Kidney epithelial cell (primary cell): Measurements from ENCODE around the gene HS6ST1. TPM values are rescaled to one million over a fixed set of nuclear protein-coding genes. Genes with fewer than 3 reads are reported as not detected.

Experiments used
- DNase-seq: peaks from one replicate; pipeline ENCODE4 v3.0.0-alpha.2; 2010; ENCODE audit warnings: low read depth
- H3K27me3 ChIP-seq: 2 replicates; pipeline ENCODE4 v1.6.0; 2011; ENCODE audit warnings: low read length; ENCODE audit not compliant: control insufficient read depth, insufficient read depth
- H3K36me3 ChIP-seq: 2 replicates; pipeline ENCODE4 v1.5.1; 2011; ENCODE audit warnings: low read length; ENCODE audit not compliant: control insufficient read depth, insufficient read depth
- H3K4me3 ChIP-seq: 2 replicates; pipeline ENCODE4 v1.5.1; 2011; ENCODE audit warnings: low read depth, mild to moderate bottlenecking, control low read depth, low read length
- CTCF ChIP-seq: IDR thresholded peaks from 2 replicates; pipeline ENCODE4 v1.5.1; 2011; ENCODE audit warnings: mild to moderate bottlenecking, moderate library complexity, low read length, control low read depth, inconsistent platforms; ENCODE audit not compliant: insufficient read depth, poor library complexity, severe bottlenecking
- total RNA-seq: library from RNA; depleted of rRNA; stranded (reverse); fragments of >200 nt; gene quantifications from 2 replicates; pipeline ENCODE4 v1.2.3, GENCODE V29; 2015

Gene HS6ST1
- total RNA-seq, 1 donor from 2014 or later = 34.4 TPM

DNA sequence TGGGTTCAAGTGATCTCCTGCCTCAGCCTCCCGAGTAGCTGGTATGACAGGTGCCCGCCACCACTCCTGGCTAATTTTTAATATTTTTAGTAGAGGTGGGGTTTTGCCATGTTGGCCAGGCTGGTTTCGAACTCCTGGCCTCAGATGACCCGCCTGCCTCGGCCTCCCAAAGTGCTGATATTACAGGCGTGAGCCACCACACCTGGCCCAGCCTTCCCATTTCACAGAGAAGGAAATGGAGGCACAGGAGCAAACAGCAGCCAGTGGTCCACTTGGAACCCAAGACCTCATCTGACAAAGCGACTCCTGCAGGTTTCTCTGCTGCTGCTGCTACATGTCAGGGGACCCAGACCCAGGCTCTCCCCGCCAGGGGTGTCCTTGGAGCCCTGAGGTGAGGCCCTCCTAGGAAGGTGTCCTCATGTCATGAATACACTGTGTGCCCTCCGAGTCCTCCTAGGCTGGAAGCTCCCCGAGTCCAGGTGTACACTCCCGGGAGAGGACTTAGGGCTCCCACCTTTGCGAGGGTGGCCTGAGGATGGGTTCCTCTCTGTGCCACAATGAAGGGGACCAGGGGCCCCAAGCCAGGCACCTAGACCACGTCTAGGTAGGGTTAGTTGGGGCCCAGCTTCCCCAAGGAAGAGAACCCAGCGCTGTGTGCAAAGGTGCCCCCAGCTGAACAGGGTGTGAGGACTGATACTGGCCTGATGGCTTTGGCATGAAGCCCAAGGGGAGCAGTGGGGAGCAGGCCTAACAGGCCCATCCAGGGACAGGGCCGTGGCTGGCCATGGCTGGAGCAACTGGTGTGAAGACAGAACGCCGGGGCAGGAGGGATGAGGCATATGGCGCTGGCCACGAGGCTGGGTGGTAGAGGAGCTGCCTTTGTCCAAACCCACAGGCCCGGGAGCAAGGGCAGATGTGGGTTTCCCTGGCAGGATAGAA is 56.1 kb downstream of the HS6ST1 start:
- no peak overlapping the region for H3K4me3 ChIP-seq
- DNase-seq = no peak
- no peaks in the 10 kb centered on the region for H3K27me3 ChIP-seq
- no peaks in the 10 kb centered on the region for H3K36me3 ChIP-seq
- no peak for TF ChIP-seq CTCF

GRCh38 chr2:128261245-128262128 is 57.2 kb downstream of the HS6ST1 start:
- no peak for TF ChIP-seq CTCF
- Histone ChIP-seq H3K27me3 (no peaks in the 10 kb centered on the region), H3K36me3 (no peaks in the 10 kb centered on the region), H3K4me3 (no peak overlapping the region)
- no peak for DNase-seq

DNA sequence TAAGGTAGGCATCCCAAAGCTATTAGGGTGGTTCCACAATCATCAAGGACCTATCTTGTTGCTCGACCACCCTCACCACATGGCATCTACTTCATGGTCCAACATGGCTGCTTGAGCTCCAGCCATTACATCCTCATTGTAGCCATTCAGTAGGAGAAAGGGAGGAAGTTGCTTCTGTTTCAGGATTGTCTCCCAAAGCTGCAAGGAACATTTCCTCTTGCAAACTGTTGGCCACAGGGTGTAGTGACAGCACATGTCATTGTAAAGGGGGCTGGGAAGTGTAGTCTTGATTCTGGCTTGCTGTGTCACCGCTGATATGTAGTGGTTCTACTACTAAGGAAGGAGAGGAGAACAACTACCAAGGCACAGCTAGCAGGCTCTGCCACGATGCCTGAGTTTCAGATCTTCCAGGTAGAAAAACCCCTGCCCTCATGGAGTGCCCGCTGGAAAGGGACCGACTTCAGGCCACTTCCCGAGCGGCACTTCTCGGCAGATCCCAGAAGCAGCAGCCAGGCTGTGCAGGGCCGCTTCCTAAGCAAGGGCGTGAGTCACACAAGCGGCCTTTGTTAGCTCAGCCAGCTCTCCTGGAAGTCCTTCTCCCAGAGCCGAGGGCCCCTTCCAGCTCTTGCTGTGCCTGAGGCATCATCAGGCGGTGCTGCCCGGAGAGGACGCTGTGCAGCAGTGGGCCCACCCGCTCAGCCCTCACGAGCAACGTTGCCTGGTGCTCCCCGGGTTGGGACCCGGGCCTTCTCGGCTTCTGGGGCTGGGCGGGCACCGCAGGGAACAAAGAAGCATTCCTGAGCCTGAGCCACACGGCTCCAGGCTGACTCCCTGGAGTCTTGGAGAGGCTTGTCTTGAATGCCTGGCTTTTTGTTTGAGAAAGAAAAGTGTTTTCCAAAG is 58.2 kb downstream of the HS6ST1 start:
- Histone ChIP-seq H3K27me3 (no peaks in the 10 kb centered on the region), H3K4me3 (no peak overlapping the region), H3K36me3 (no peaks in the 10 kb centered on the region)
- peak; percentile 31 for DNase-seq
- TF ChIP-seq CTCF = peak; percentile 18

GRCh38 chr2:128259585-128259984 is 59.1 kb downstream of the HS6ST1 start:
- no peak for DNase-seq
- no peaks in the 10 kb centered on the region for H3K36me3 ChIP-seq
- no peak overlapping the region for H3K4me3 ChIP-seq
- no peak for TF ChIP-seq CTCF
- no peaks in the 10 kb centered on the region for H3K27me3 ChIP-seq

DNA sequence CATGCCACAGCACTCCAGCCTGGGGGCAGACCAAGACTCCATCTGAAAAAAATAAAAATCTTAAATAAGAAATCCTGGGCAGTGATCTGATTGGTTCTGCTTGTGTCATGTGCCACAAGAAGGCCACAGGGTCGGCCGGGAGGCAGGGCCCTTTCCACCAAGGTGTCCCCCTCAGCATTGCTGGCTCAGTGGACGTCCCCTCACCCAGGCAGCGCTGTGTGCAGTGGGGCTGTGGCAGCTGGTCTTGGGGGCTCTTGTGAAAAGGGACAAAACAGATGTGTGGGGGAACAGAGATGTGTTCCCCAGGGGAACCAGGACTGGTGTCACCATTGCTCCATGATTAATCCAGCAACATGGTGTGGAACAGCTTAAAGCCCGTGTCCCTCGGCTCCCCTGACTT is 60.5 kb downstream of the HS6ST1 start:
- no peak for TF ChIP-seq CTCF
- no peak overlapping the region for H3K4me3 ChIP-seq
- no peaks in the 10 kb centered on the region for H3K27me3 ChIP-seq
- DNase-seq = no peak
- no peaks in the 10 kb centered on the region for H3K36me3 ChIP-seq
